PC-9 (cell line): ENCODE results near the gene SDK1. TPM values are rescaled to one million over a fixed set of nuclear protein-coding genes. Genes with fewer than 3 reads are reported as not detected.

Experiments used
- BruUV-seq: library from RNA; stranded (reverse); fragments of 400-500 nt; replicated peaks from 2 replicates; lab custom pipeline; 2021; lab: Mats Ljungman, UMichigan
- CTCF ChIA-PET: fragments of 300-600 bp; sonication (Branson Sonifier 250); formaldehyde crosslinking; loops from one replicate; lab custom pipeline; 2022; ENCODE audit warnings: antibody characterized with exemption; lab: Charles Lee
- POLR2A ChIA-PET: fragments of 300-600 bp; sonication (Branson Sonifier 250); formaldehyde crosslinking; loops from one replicate; lab custom pipeline; 2022; ENCODE audit warnings: antibody characterized with exemption; ENCODE audit not compliant: unreplicated experiment; lab: Charles Lee
- DNase-seq, 2 experiments: peaks; one replicate each; pipeline versions ENCODE4 v3.0.0 to v3.0.0-alpha.2; 2015 to 2022; ENCODE audit warnings: mixed read lengths in 1 of 2
- H2AFZ ChIP-seq: fragments of 200-600 bp; sonication (generic); 2 replicates; pipeline ENCODE4 v1.8.1; 2017; ENCODE audit warnings: antibody characterized with exemption
- H3F3A ChIP-seq: fragments of 200-600 bp; sonication (generic); 2 replicates; pipeline ENCODE4 v1.8.1; 2017; ENCODE audit warnings: antibody characterized with exemption, mild to moderate bottlenecking, low read depth; ENCODE audit not compliant: insufficient read depth
- H3K27ac ChIP-seq: fragments of 200-600 bp; sonication (generic); 2 replicates; pipeline ENCODE4 v1.6.1; 2016; ENCODE audit warnings: mixed run types
- H3K27me3 ChIP-seq: fragments of 200-600 bp; sonication (generic); 2 replicates; pipeline ENCODE4 v1.6.1; 2016; ENCODE audit warnings: low read depth, mixed run types; ENCODE audit not compliant: insufficient read depth
- H3K36me3 ChIP-seq: fragments of 200-600 bp; sonication (generic); 2 replicates; pipeline ENCODE4 v1.6.1; 2016; ENCODE audit warnings: low read depth, mixed run types
- H3K4me1 ChIP-seq: fragments of 200-600 bp; sonication (generic); replicated peaks from 2 replicates; pipeline ENCODE4 v1.6.1; 2016; ENCODE audit warnings: mixed run types; ENCODE audit not compliant: insufficient read depth
- H3K4me2 ChIP-seq: fragments of 200-600 bp; sonication (generic); 2 replicates; pipeline ENCODE4 v1.6.1; 2017; ENCODE audit warnings: mixed run types
- H3K4me3 ChIP-seq: fragments of 200-600 bp; sonication (generic); 2 replicates; pipeline ENCODE4 v1.6.1; 2016; ENCODE audit warnings: mixed run types
- H3K79me2 ChIP-seq: fragments of 200-600 bp; sonication (generic); 2 replicates; pipeline ENCODE4 v1.6.1; 2017; ENCODE audit warnings: low read depth, mixed run types
- H3K9me2 ChIP-seq: fragments of 200-600 bp; sonication (generic); 2 replicates; pipeline ENCODE4 v1.8.1; 2017; ENCODE audit warnings: mild to moderate bottlenecking; ENCODE audit not compliant: insufficient read depth
- H3K9me3 ChIP-seq: fragments of 200-600 bp; sonication (generic); 2 replicates; pipeline ENCODE4 v1.8.1; 2016; ENCODE audit warnings: low read depth; ENCODE audit not compliant: insufficient read depth
- H4K20me1 ChIP-seq: fragments of 200-600 bp; sonication (generic); 2 replicates; pipeline ENCODE4 v1.8.1; 2017; ENCODE audit not compliant: insufficient read depth
- CTCF ChIP-seq: fragments of 200-600 bp; sonication (generic); conservative IDR thresholded peaks from 2 replicates; pipeline ENCODE4 v1.6.1; 2017; ENCODE audit warnings: mixed run types, antibody characterized with exemption, mild to moderate bottlenecking, moderate library complexity
- EZH2 ChIP-seq: fragments of 200-600 bp; sonication (generic); IDR thresholded peaks from 2 replicates; pipeline ENCODE4 v1.8.0; 2017; ENCODE audit warnings: antibody characterized with exemption, low read depth
- intact Hi-C: fragments of 100-400 bp; cut with micrococcal nuclease; formaldehyde crosslinking; loops from one replicate; pipeline ENCODE4 v1.10.0; 2022; ENCODE audit not compliant: unreplicated experiment
- total RNA-seq: library from RNA; stranded (reverse); gene quantifications from 2 replicates; pipeline ENCODE4 v1.2.3, GENCODE V29; 2021

The SDK1 gene
- total RNA-seq, 1 experiment from 2014 or later, result not detected

DNA sequence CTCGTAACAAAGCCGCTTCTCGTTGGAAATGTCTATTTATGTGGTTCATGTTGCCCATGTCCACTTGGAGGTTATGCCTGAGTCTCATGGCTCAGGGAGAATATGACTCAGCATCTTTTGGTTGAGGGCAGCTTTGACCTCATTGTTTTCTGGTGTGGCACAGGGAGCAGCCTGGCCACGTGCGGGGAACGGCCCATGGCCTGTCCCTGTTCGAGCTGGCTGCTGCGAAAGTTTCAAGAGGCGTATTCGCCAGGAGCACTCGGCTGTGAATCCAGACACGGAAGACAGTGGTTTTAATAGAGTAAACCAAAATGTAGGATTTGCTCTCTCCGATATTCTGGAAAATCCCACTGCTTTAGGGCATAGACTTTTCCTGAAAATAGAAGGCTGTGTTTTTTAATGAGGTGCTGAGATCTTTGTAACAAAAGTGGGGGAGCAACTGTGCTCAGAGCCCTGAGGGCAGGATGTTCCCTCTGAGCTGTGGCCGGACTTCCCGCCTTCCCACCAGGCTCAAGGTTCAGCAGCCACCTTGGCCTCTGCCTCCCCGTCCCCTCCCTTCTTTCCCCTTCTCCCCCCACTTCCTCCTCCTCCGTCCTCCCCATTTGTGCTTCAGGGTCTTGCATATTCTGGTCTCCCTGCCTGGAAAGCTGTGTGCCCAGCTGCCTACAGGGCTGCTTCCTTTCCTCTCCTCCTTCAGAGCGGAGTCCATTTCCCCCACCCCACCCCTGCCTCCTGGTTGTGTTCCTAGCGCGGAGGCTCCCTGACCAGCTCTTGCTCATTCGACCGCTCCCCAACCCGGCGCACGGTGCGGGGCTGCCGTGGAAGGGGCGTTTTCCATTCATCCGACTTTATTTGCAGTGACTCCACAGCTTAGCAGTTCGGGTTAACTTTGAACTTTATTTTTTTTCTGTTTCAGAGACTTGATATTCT is 642.0 kb downstream of the SDK1 start:
- no peaks in the 10 kb centered on the region for H3K4me1 ChIP-seq
- no peak overlapping the region for H3K4me2 ChIP-seq
- H3K4me3 ChIP-seq, result no peak overlapping the region
- no peak for DNase-seq
- H3K27ac ChIP-seq, result no peak overlapping the region
- H2AFZ ChIP-seq, result no peak overlapping the region
- intact Hi-C loops, result no loop called here
- no peak for TF ChIP-seq EZH2
- no peak for TF ChIP-seq CTCF
- H4K20me1 ChIP-seq, result no peaks in the 10 kb centered on the region
- no peaks in the 10 kb centered on the region for H3K79me2 ChIP-seq
- no peaks in the 10 kb centered on the region for H3K9me2 ChIP-seq
- no peaks in the 10 kb centered on the region for H3F3A ChIP-seq
- H3K27me3 ChIP-seq, result peaks cover 63% of the 10 kb centered on the region
- POLR2A ChIA-PET, result no interaction called here
- BruUV-seq, result no TSS peak
- no peaks in the 10 kb centered on the region for H3K36me3 ChIP-seq
- H3K9me3 ChIP-seq, result no peaks in the 10 kb centered on the region
- CTCF ChIA-PET, result no interaction called here

GRCh38 chr7:3943779-3944520 is 642.9 kb downstream of the SDK1 start:
- Histone ChIP-seq H3K4me3 (no peak overlapping the region), H3F3A (no peaks in the 10 kb centered on the region), H3K4me2 (no peak overlapping the region), H3K36me3 (no peaks in the 10 kb centered on the region), H4K20me1 (no peaks in the 10 kb centered on the region), H3K4me1 (no peaks in the 10 kb centered on the region), H2AFZ (no peak overlapping the region), H3K9me2 (no peaks in the 10 kb centered on the region), H3K27ac (no peak overlapping the region), H3K27me3 (peaks cover 63% of the 10 kb centered on the region), H3K79me2 (no peaks in the 10 kb centered on the region), H3K9me3 (no peaks in the 10 kb centered on the region)
- intact Hi-C loops, result no loop called here
- POLR2A ChIA-PET, result no interaction called here
- BruUV-seq, result no TSS peak
- CTCF ChIA-PET, result no interaction called here
- DNase-seq, result no peak
- TF ChIP-seq CTCF, result no peak
- TF ChIP-seq EZH2, result no peak

DNA sequence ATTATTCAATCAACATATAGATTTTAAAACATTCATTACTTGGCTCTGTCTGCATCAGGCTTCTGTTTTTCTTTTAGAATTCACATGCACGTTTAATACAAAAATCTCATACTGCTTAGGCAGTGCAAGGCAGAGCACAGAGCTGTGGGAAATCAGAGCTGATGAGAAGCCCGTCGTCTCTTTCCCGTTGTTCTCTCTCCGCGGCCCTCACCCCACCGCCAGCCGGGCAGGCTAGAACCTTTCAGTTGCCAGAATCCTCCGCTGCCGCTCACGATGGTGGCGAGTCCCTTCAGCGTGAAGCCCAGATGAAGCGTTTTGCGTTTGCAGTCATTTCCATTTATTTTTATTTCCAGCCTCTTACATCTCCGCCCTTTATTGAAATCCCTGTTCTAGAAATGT is 648.2 kb downstream of the SDK1 start:
- Histone ChIP-seq H3K4me2 (no peak overlapping the region), H3K9me2 (no peaks in the 10 kb centered on the region), H2AFZ (no peak overlapping the region), H3K27me3 (peaks cover 68% of the 10 kb centered on the region), H4K20me1 (no peaks in the 10 kb centered on the region), H3K4me1 (no peaks in the 10 kb centered on the region), H3K79me2 (no peaks in the 10 kb centered on the region), H3F3A (no peaks in the 10 kb centered on the region), H3K9me3 (no peaks in the 10 kb centered on the region), H3K4me3 (no peak overlapping the region), H3K27ac (no peak overlapping the region), H3K36me3 (no peaks in the 10 kb centered on the region)
- POLR2A ChIA-PET, result no interaction called here
- CTCF ChIA-PET, result no interaction called here
- intact Hi-C loops, result no loop called here
- DNase-seq, result no peak
- TF ChIP-seq EZH2, result no peak
- TF ChIP-seq CTCF, result no peak
- no TSS peak for BruUV-seq
